Mesenchymal stem cell (in vitro differentiated cells and primary cell): ENCODE data around the gene CDK4.
A peak's percentile ranks its signal among the peaks of the same experiment; 100 is the strongest.

Experiments used
- DNase-seq: peaks from one replicate; pipeline ENCODE4 v3.0.0-alpha.2; 2013
- H2AFZ ChIP-seq: one replicate; pipeline ENCODE4 v1.6.1; 2013; ENCODE audit warnings: low read depth, mild to moderate bottlenecking, control low read depth, inconsistent platforms, low read length, moderate library complexity
- H2AK5ac ChIP-seq: 2 replicates; pipeline ENCODE4 v1.6.1; 2013; ENCODE audit warnings: low read length, moderate library complexity, mild to moderate bottlenecking, inconsistent platforms; ENCODE audit not compliant: severe bottlenecking
- H2BK120ac ChIP-seq: one replicate; pipeline ENCODE4 v1.6.1; 2013; ENCODE audit warnings: low read depth, mild to moderate bottlenecking, inconsistent platforms, low read length, moderate library complexity
- H2BK12ac ChIP-seq, 2 experiments: one replicate each; pipeline ENCODE4 v1.6.1; 2013; ENCODE audit warnings: inconsistent platforms in 2 of 2, low read length in 2 of 2, mild to moderate bottlenecking in 2 of 2, moderate library complexity in 2 of 2, control low read depth in 1 of 2
- H2BK15ac ChIP-seq: one replicate; pipeline ENCODE4 v1.6.1; 2013; ENCODE audit warnings: mild to moderate bottlenecking, low read depth, inconsistent platforms; ENCODE audit not compliant: poor library complexity, severe bottlenecking
- H2BK5ac ChIP-seq: 2 replicates; pipeline ENCODE4 v1.6.1; 2013; ENCODE audit warnings: low read depth, mild to moderate bottlenecking, low read length, control low read depth, inconsistent platforms; ENCODE audit not compliant: poor library complexity, severe bottlenecking
- H3K14ac ChIP-seq, 2 experiments: one replicate each; pipeline ENCODE4 v1.6.1; 2013; ENCODE audit warnings: inconsistent platforms in 2 of 2, low read length in 2 of 2, control low read depth in 1 of 2, mild to moderate bottlenecking in 1 of 2, moderate library complexity in 1 of 2
- H3K18ac ChIP-seq, 2 experiments: one replicate each; pipeline ENCODE4 v1.6.1; 2013; ENCODE audit warnings: inconsistent platforms in 2 of 2, low read length in 2 of 2, control low read depth in 1 of 2, low read depth in 1 of 2, mild to moderate bottlenecking in 1 of 2
- H3K23ac ChIP-seq, 2 experiments: one replicate each; pipeline ENCODE4 v1.6.1; 2013; ENCODE audit warnings: inconsistent platforms in 2 of 2, low read length in 2 of 2, mild to moderate bottlenecking in 2 of 2, moderate library complexity in 2 of 2, control low read depth in 1 of 2
- H3K27ac ChIP-seq: 2 replicates; pipeline ENCODE4 v1.5.1; 2013; ENCODE audit warnings: mild to moderate bottlenecking, moderate library complexity, low read length, control low read depth, inconsistent platforms; ENCODE audit not compliant: poor library complexity, severe bottlenecking
- H3K27me3 ChIP-seq, 2 experiments: 2 replicates each; pipeline versions ENCODE4 v1.6.1 to v1.7.0; 2013; ENCODE audit warnings: low read length in 2 of 2, mild to moderate bottlenecking in 2 of 2, moderate library complexity in 2 of 2, control low read depth in 1 of 2, inconsistent platforms in 1 of 2; ENCODE audit not compliant: control insufficient read depth in 1 of 2, insufficient read depth in 1 of 2
- H3K36me3 ChIP-seq, 2 experiments: 2 replicates each; pipeline versions ENCODE4 v1.6.1 to v1.7.0; 2013; ENCODE audit warnings: low read length in 2 of 2, control low read depth in 1 of 2, inconsistent platforms in 1 of 2, low read depth in 1 of 2, mild to moderate bottlenecking in 1 of 2; ENCODE audit not compliant: insufficient read depth in 2 of 2, control insufficient read depth in 1 of 2
- H3K4ac ChIP-seq, 2 experiments: one replicate each; pipeline ENCODE4 v1.6.1; 2013; ENCODE audit warnings: inconsistent platforms in 2 of 2, low read length in 2 of 2, mild to moderate bottlenecking in 2 of 2, moderate library complexity in 2 of 2, control low read depth in 1 of 2, low read depth in 1 of 2
- H3K4me1 ChIP-seq: 2 replicates; pipeline ENCODE4 v1.6.1; 2013; ENCODE audit warnings: low read depth, low read length, control low read depth; ENCODE audit not compliant: control insufficient read depth, insufficient read depth
- H3K4me2 ChIP-seq: 2 replicates; pipeline ENCODE4 v1.6.1; 2013; ENCODE audit warnings: low read length, mild to moderate bottlenecking, inconsistent platforms; ENCODE audit not compliant: poor library complexity, severe bottlenecking
- H3K4me3 ChIP-seq, 2 experiments: 2 replicates each; pipeline versions ENCODE4 v1.5.1 to v1.7.0; 2013; ENCODE audit warnings: low read length in 2 of 2, mild to moderate bottlenecking in 2 of 2, control low read depth in 1 of 2, low read depth in 1 of 2; ENCODE audit not compliant: insufficient read depth in 1 of 2
- H3K79me1 ChIP-seq: replicated peaks from 2 replicates; pipeline ENCODE4 v1.6.1; 2013; ENCODE audit warnings: mild to moderate bottlenecking, control low read depth, low read length, inconsistent platforms; ENCODE audit not compliant: poor library complexity, severe bottlenecking
- H3K9ac ChIP-seq: 2 replicates; pipeline ENCODE4 v1.7.0; 2013; ENCODE audit warnings: mild to moderate bottlenecking, low read length, moderate library complexity
- H3K9me3 ChIP-seq: 2 replicates; pipeline ENCODE4 v1.7.0; 2013; ENCODE audit warnings: mild to moderate bottlenecking, low read length; ENCODE audit not compliant: control insufficient read depth
- H4K8ac ChIP-seq: one replicate; pipeline ENCODE4 v1.6.1; 2013; ENCODE audit warnings: inconsistent platforms, mild to moderate bottlenecking, low read length, moderate library complexity
- H4K91ac ChIP-seq: one replicate; pipeline ENCODE4 v1.6.1; 2013; ENCODE audit warnings: mild to moderate bottlenecking, low read length, inconsistent platforms
- WGBS: methylation state at CpG from one replicate; pipeline ENCODE4 v1.1.7; 2013; ENCODE audit warnings: mixed read lengths; 5-methylcytosine and 5-hydroxymethylcytosine counted together

Gene CDK4

GRCh38 chr12:57766464-57767304, 14.6 kb upstream of the CDK4 start, which contains the start of gene CYP27B1:
TSS of gene CYP27B1 (minus strand) at chr12:57767078. CDS start at chr12:57767041, 37 bp downstream.
- Histone ChIP-seq H3K4me2 (peak within 1 kb of the TSS; percentile 50), H2AK5ac (no peak within 1 kb of the TSS), H3K9me3 (no peaks in the 10 kb centered on the region), H3K4ac (no peak within 1 kb of the TSS), H2AFZ (no peak within 1 kb of the TSS), H4K91ac (no peak within 1 kb of the TSS), H2BK15ac (peak within 1 kb of the TSS; percentile 20), H2BK5ac (no peak within 1 kb of the TSS), H3K4me3 (peak within 1 kb of the TSS; percentile 3 to 73), H2BK120ac (no peak within 1 kb of the TSS), H3K27me3 (peaks cover 50 to 56% of the 10 kb centered on the region in 2 experiments), H3K18ac (peak within 1 kb of the TSS in 1 of 2 experiments; percentile 22), H3K79me1 (peaks cover 9% of the 10 kb centered on the region), H3K27ac (no peak within 1 kb of the TSS), H3K9ac (peak within 1 kb of the TSS; percentile 31), H3K14ac (no peak within 1 kb of the TSS), H4K8ac (no peak within 1 kb of the TSS), H3K23ac (peak within 1 kb of the TSS in 1 of 2 experiments; percentile 60), H3K4me1 (peaks cover 32% of the 10 kb centered on the region), H2BK12ac (peak within 1 kb of the TSS in 1 of 2 experiments; percentile 25), H3K36me3 (peaks cover 21 to 30% of the 10 kb centered on the region in 2 experiments)
- no peak for DNase-seq
- whole genome bisulfite sequencing, result 4% methylated on average over 37 of the region's 38 CpGs

- no peak for DNase-seq
- Histone ChIP-seq H2BK15ac (no peak overlapping the region), H2BK120ac (no peak overlapping the region), H3K4me1 (peaks cover 27% of the 10 kb centered on the region), H4K91ac (no peak overlapping the region), H3K9ac (peak overlapping the region; percentile 31), H3K14ac (no peak overlapping the region), H3K4me2 (peak overlapping the region; percentile 59), H3K23ac (peak overlapping the region in 1 of 2 experiments; percentile 71), H4K8ac (no peak overlapping the region), H3K18ac (no peak overlapping the region), H3K4ac (no peak overlapping the region), H2AK5ac (no peak overlapping the region), H2AFZ (no peak overlapping the region), H3K79me1 (peaks cover 8% of the 10 kb centered on the region), H2BK12ac (no peak overlapping the region), H3K27me3 (peaks cover 52 to 58% of the 10 kb centered on the region in 2 experiments), H2BK5ac (no peak overlapping the region), H3K36me3 (peaks cover 21 to 29% of the 10 kb centered on the region in 2 experiments), H3K4me3 (peak overlapping the region; percentile 35 to 73), H3K9me3 (no peaks in the 10 kb centered on the region), H3K27ac (no peak overlapping the region)
- WGBS, result 13% methylated on average over 37 of the region's 40 CpGs
Observed at GRCh38 chr12:57765698-57766463, 13.8 kb upstream of the CDK4 start.

- Histone ChIP-seq H2BK120ac (no peak overlapping the region), H3K27me3 (peaks cover 52 to 58% of the 10 kb centered on the region in 2 experiments), H3K79me1 (peaks cover 3% of the 10 kb centered on the region), H3K36me3 (peaks cover 17 to 22% of the 10 kb centered on the region in 2 experiments), H3K18ac (peak overlapping the region in 1 of 2 experiments; percentile 11), H4K8ac (peak overlapping the region; percentile 31), H3K4me2 (peak overlapping the region; percentile 59), H3K9me3 (no peaks in the 10 kb centered on the region), H3K4ac (no peak overlapping the region), H2BK5ac (no peak overlapping the region), H3K4me1 (peaks cover 24% of the 10 kb centered on the region), H3K14ac (peak overlapping the region in 1 of 2 experiments; percentile 88), H3K27ac (no peak overlapping the region), H2AFZ (no peak overlapping the region), H4K91ac (no peak overlapping the region), H3K9ac (peak overlapping the region; percentile 32), H2AK5ac (no peak overlapping the region), H2BK15ac (no peak overlapping the region), H3K4me3 (peak overlapping the region; percentile 35 to 73), H2BK12ac (no peak overlapping the region), H3K23ac (peak overlapping the region in 1 of 2 experiments; percentile 97)
- 3% methylated on average over 57 of the region's 60 CpGs for WGBS
- peak; percentile 55 for DNase-seq
Observed at GRCh38 chr12:57765003-57765697, 13.0 kb upstream of the CDK4 start.
